A673 (cell line): Measurements from ENCODE around the gene PURB.

Source experiments
- CTCF ChIP-seq: fragments of 300-800, 200-600 bp; sonication (generic); conservative IDR thresholded peaks from 2 replicates; pipeline ENCODE4 v1.5.1; 2017; ENCODE audit warnings: low read depth, mild to moderate bottlenecking, antibody characterized with exemption, low read length, moderate library complexity, mixed read lengths
- EZH2 ChIP-seq: fragments of 200-600 bp; sonication (generic); IDR thresholded peaks from 2 replicates; pipeline ENCODE4 v1.6.1; 2017; ENCODE audit warnings: borderline replicate concordance, low read depth, mild to moderate bottlenecking, mixed read lengths, antibody characterized with exemption, low read length; ENCODE audit not compliant: poor library complexity, severe bottlenecking

GRCh38 chr7:44909596-44910389 is 24.5 kb upstream of the PURB start:
- TF ChIP-seq CTCF (no peak), EZH2 (no peak)
